CD14-positive monocyte (primary cell): ENCODE measurements around the gene GCG. TPM values are rescaled to one million over a fixed set of nuclear protein-coding genes. Genes with fewer than 3 reads are reported as not detected.

Experiments
- DNase-seq, 3 donors: peaks; one replicate each; pipeline ENCODE4 v3.0.0-alpha.2; 2011 to 2022
- H2AFZ ChIP-seq: 2 replicates; pipeline ENCODE4 v1.6.0; 2012; ENCODE audit warnings: mild to moderate bottlenecking, low read depth, low read length, inconsistent platforms; ENCODE audit not compliant: insufficient read depth, poor library complexity, severe bottlenecking
- H3K27ac ChIP-seq, 2 donors: 1 replicate in 1 of 2; 2 replicates in 1 of 2; pipeline ENCODE4 v1.5.1; 2012 to 2013; ENCODE audit warnings: low read length in 2 of 2, control low read depth in 1 of 2, inconsistent platforms in 1 of 2, low read depth in 1 of 2, mild to moderate bottlenecking in 1 of 2
- H3K27me3 ChIP-seq, 2 donors: one replicate each; pipeline versions ENCODE4 v1.6.0 to v1.6.1; 2011 to 2013; ENCODE audit warnings: low read length in 2 of 2; ENCODE audit not compliant: control insufficient read depth in 2 of 2, insufficient read depth in 2 of 2
- H3K36me3 ChIP-seq, 2 donors: replicated peaks in 1 of 2; 1 replicate in 1 of 2; 2 replicates in 1 of 2; pipeline versions ENCODE4 v1.5.1 to v1.6.1; 2012 to 2013; ENCODE audit warnings: low read length in 2 of 2, control low read depth in 1 of 2, inconsistent platforms in 1 of 2, mild to moderate bottlenecking in 1 of 2; ENCODE audit not compliant: insufficient read depth in 2 of 2, control insufficient read depth in 1 of 2
- H3K4me1 ChIP-seq, 2 donors: 1 replicate in 1 of 2; 2 replicates in 1 of 2; pipeline versions ENCODE4 v1.5.1 to v1.6.1; 2012 to 2013; ENCODE audit warnings: low read length in 2 of 2, control low read depth in 1 of 2, inconsistent platforms in 1 of 2, mild to moderate bottlenecking in 1 of 2, moderate library complexity in 1 of 2; ENCODE audit not compliant: insufficient read depth in 2 of 2, control insufficient read depth in 1 of 2
- H3K4me2 ChIP-seq: replicated peaks from 2 replicates; pipeline ENCODE3; 2012; ENCODE audit warnings: low read length, moderate library complexity, mild to moderate bottlenecking; ENCODE audit not compliant: poor library complexity, severe bottlenecking; ENCODE audit errors: extremely low read depth
- H3K4me3 ChIP-seq, 3 experiments: fragments of 200-600 bp in 1 of 3; sonication (generic) in 1 of 3; replicated peaks in 1 of 3; 1 replicate in 2 of 3; 2 replicates in 1 of 3; pipeline ENCODE4 v1.5.1; 2011 to 2013; ENCODE audit warnings: low read length in 3 of 3, mild to moderate bottlenecking in 3 of 3, control low read depth in 2 of 3, low read depth in 2 of 3, inconsistent platforms in 1 of 3, moderate library complexity in 1 of 3
- H3K79me2 ChIP-seq: 2 replicates; pipeline ENCODE4 v1.6.0; 2012; ENCODE audit warnings: mild to moderate bottlenecking, control low read depth, inconsistent platforms, low read length, moderate library complexity; ENCODE audit not compliant: insufficient read depth
- H3K9ac ChIP-seq: 2 replicates; pipeline ENCODE4 v1.6.0; 2017; ENCODE audit warnings: low read length, mild to moderate bottlenecking; ENCODE audit not compliant: insufficient read depth, poor library complexity, severe bottlenecking
- H3K9me3 ChIP-seq, 2 donors: replicated peaks in 1 of 2; 1 replicate in 1 of 2; 2 replicates in 1 of 2; pipeline versions ENCODE4 v1.5.1 to v1.6.1; 2012 to 2013; ENCODE audit warnings: low read length in 2 of 2, control low read depth in 1 of 2; ENCODE audit not compliant: control insufficient read depth in 1 of 2, insufficient read depth in 1 of 2
- H4K20me1 ChIP-seq: 2 replicates; pipeline ENCODE4 v1.6.0; 2012; ENCODE audit warnings: mild to moderate bottlenecking, low read length, control low read depth, moderate library complexity; ENCODE audit not compliant: insufficient read depth
- H3K27ac Mint-ChIP-seq, 7 donors: one replicate each; pipeline ENCODE4 v1.8.0; 2020; ENCODE audit warnings: mild to moderate bottlenecking in 7 of 7, mixed read lengths in 7 of 7, moderate library complexity in 6 of 7, inconsistent platforms in 2 of 7
- H3K27me3 Mint-ChIP-seq, 3 donors: one replicate each; pipeline ENCODE4 v1.8.0; 2021 to 2022; ENCODE audit warnings: low read depth in 3 of 3, mild to moderate bottlenecking in 3 of 3, mixed read lengths in 3 of 3, moderate library complexity in 3 of 3, inconsistent platforms in 1 of 3
- H3K36me3 Mint-ChIP-seq, 2 donors: one replicate each; pipeline ENCODE4 v1.8.0; 2020; ENCODE audit warnings: mixed read lengths in 2 of 2, inconsistent platforms in 1 of 2, mild to moderate bottlenecking in 1 of 2
- H3K4me1 Mint-ChIP-seq: one replicate; pipeline ENCODE4 v1.8.0; 2020; ENCODE audit warnings: mild to moderate bottlenecking, mixed read lengths
- H3K4me3 Mint-ChIP-seq, 2 donors: one replicate each; pipeline ENCODE4 v1.8.0; 2020; ENCODE audit warnings: mild to moderate bottlenecking in 2 of 2, mixed read lengths in 2 of 2, moderate library complexity in 1 of 2
- H3K9me3 Mint-ChIP-seq, 7 donors: one replicate each; pipeline ENCODE4 v1.8.0; 2020 to 2022; ENCODE audit warnings: mixed read lengths in 7 of 7, mild to moderate bottlenecking in 6 of 7, moderate library complexity in 6 of 7, inconsistent platforms in 2 of 7
- WGBS: methylation state at CpG from one replicate; pipeline ENCODE4 v1.1.5; 2013; ENCODE audit warnings: missing lambda C conversion rate; ENCODE audit not compliant: insufficient coverage; 5-methylcytosine and 5-hydroxymethylcytosine counted together
- intact Hi-C, 2 donors: fragments of 100-400 bp; cut with micrococcal nuclease; formaldehyde crosslinking; loops; one replicate each; pipeline versions ENCODE4 v1.15.0 to v1.15.1; 2023
- polyA plus RNA-seq, 3 donors: library from polyadenylated mRNA; depleted of rRNA in 1 of 3; unstranded in 2 of 3; stranded (reverse) in 1 of 3; fragments of 300-500 nt in 2 of 3; fragments of >200 nt in 1 of 3; fragmentation: Illumina TruSeq in 2 of 3; gene quantifications; 1 replicate in 2 of 3; 2 replicates in 1 of 3; pipeline ENCODE4 v1.2.3, GENCODE V29; 2012 to 2021
- TF ChIP-seq, protein P1 (sequence below): fragments of 200-600 bp; IDR thresholded peaks from one replicate; pipeline ENCODE4 v1.8.0; 2022; ENCODE audit warnings: antibody characterized with exemption, mild to moderate bottlenecking

The GCG gene
- polyA plus RNA-seq, 3 donors, result not detected

DNA sequence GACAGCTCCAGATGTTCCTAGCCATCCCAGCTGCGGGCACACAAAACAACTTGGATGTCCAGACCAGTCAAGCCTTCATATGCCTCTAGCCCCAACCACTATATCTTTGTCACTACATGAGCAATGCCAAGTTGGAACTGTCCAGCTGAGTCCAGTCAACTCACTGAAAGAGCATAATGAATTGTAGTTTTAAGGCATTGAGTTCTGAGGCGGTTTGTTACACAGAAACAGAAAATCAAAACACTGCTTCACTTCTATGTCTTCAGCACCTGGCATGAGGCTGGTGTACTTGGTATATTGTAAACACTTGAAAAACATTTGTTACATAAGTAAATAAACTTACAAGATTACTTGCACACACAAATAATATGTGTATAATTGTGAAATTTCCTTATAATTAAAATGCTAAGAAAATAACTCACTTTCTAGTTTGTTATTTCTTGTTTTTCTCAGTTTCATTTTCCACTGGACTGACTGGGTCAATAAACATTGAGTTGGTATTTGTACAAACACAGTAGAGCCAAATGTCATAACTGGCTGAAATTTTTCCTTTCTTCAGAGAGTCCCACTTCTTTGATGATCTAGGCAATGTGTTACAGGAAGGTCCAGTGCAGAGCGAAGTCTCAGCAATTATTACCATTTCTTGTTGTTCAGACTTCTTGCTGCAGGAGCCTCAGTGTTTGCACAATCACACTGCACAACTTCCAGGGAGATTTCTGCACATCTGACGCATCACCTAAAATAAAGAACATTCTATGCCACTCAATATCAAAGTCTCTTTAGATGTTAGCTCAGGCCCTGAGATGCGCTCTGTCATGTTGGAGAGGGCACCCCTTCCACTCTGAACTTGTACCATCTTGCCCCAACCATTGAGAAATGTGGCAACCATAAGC, 39.8 kb downstream of the GCG start:
- peak overlapping the region; percentile 31 to 58 for H3K4me3 Mint-ChIP-seq
- Histone ChIP-seq H3K36me3 (no peaks in the 10 kb centered on the region), H3K4me1 (peaks cover 26 to 27% of the 10 kb centered on the region in 2 donors), H3K9ac (no peak overlapping the region), H3K9me3 (no peaks in the 10 kb centered on the region), H3K79me2 (no peaks in the 10 kb centered on the region), H3K27ac (peak overlapping the region in 1 of 2 donors; percentile 38), H3K4me2 (no peak overlapping the region), H4K20me1 (no peaks in the 10 kb centered on the region), H3K4me3 (no peak overlapping the region), H3K27me3 (no peaks in the 10 kb centered on the region), H2AFZ (no peak overlapping the region)
- WGBS, result 43% methylated on average over 2 of the region's 5 CpGs
- no peaks in the 10 kb centered on the region for H3K36me3 Mint-ChIP-seq
- H3K4me1 Mint-ChIP-seq, result peaks cover 30% of the 10 kb centered on the region
- H3K9me3 Mint-ChIP-seq, result peaks cover 0 to 6% (median 3%) of the 10 kb centered on the region in 7 donors
- H3K27ac Mint-ChIP-seq, result peak overlapping the region in 6 of 7 donors; percentile 55 to 79 (median 67)
- H3K27me3 Mint-ChIP-seq, result peaks cover 0 to 2% (median 2%) of the 10 kb centered on the region in 3 donors
- intact Hi-C loops, result loop anchor here in 1 of 2 donors (5.0 kb wide), 1 partner anchor 95 kb away; no protein-coding TSS in a partner anchor
- TF ChIP-seq, protein P1, sequence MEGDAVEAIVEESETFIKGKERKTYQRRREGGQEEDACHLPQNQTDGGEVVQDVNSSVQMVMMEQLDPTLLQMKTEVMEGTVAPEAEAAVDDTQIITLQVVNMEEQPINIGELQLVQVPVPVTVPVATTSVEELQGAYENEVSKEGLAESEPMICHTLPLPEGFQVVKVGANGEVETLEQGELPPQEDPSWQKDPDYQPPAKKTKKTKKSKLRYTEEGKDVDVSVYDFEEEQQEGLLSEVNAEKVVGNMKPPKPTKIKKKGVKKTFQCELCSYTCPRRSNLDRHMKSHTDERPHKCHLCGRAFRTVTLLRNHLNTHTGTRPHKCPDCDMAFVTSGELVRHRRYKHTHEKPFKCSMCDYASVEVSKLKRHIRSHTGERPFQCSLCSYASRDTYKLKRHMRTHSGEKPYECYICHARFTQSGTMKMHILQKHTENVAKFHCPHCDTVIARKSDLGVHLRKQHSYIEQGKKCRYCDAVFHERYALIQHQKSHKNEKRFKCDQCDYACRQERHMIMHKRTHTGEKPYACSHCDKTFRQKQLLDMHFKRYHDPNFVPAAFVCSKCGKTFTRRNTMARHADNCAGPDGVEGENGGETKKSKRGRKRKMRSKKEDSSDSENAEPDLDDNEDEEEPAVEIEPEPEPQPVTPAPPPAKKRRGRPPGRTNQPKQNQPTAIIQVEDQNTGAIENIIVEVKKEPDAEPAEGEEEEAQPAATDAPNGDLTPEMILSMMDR, result no peak
- peak; percentile 36 to 50 (median 40) for DNase-seq

DNA sequence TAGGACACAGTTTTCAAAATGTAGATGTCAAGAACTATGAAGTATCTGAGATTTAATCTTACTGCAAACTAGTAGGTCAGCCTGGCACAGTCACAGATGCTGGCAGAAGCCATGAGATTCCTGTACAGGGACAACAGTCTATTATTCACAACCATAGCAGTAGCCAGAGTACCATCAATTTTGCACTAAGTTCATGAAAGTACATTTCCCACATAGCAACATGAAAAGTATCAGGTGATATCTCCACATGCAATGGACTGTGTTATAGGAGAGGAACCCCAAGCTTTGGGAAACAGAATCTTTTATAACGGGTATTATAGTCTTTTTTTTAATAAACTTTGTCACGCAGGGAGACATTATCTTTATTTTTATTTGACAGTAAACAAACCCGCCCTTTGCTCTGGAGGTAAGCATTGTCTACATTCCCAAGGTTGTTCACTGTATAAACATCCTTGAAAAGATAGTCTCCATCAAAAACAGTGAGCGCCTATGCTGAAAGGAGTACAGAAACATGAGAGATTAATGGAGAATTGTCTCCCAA, 44.6 kb downstream of the GCG start:
- no peaks in the 10 kb centered on the region for H3K36me3 ChIP-seq
- WGBS, result no CpG with 5 or more reads among the region's 4 CpGs
- no peak for DNase-seq
- no peaks in the 10 kb centered on the region for H4K20me1 ChIP-seq
- Mint-ChIP-seq H3K36me3 (no peaks in the 10 kb centered on the region), H3K9me3 (no peaks in the 10 kb centered on the region), H3K27ac (no peak overlapping the region), H3K4me3 (no peak overlapping the region), H3K27me3 (peaks cover 2 to 5% (median 4%) of the 10 kb centered on the region in 3 donors), H3K4me1 (peaks cover 7% of the 10 kb centered on the region)
- H3K79me2 ChIP-seq, result no peaks in the 10 kb centered on the region
- H3K4me2 ChIP-seq, result no peak overlapping the region
- no peak overlapping the region for H2AFZ ChIP-seq
- no peaks in the 10 kb centered on the region for H3K9me3 ChIP-seq
- H3K27ac ChIP-seq, result no peak overlapping the region
- TF ChIP-seq, protein P1, result no peak
- no peak overlapping the region for H3K4me3 ChIP-seq
- intact Hi-C loops, result no loop called here
- no peak overlapping the region for H3K9ac ChIP-seq
- peaks cover 8% of the 10 kb centered on the region in 2 donors for H3K4me1 ChIP-seq
- no peaks in the 10 kb centered on the region for H3K27me3 ChIP-seq
